Measurements from ENCODE around the gene HELZ.
"Not testable (repeated sequence)": the region's sequence is repeated elsewhere in the genome, so short reads cannot be mapped to it uniquely, and the experiment has no call there.

The HELZ gene

GRCh38 chr17:67109111-67109510, 135.9 kb downstream of the HELZ start:
- no peak for DNase-seq

GRCh38 chr17:67107811-67108775, 136.9 kb downstream of the HELZ start:
- DNase-seq = no peak

GRCh38 chr17:67107171-67107570, 137.8 kb downstream of the HELZ start:
- no peak for DNase-seq

- no peak for DNase-seq
Measured at GRCh38 chr17:67105213-67105612, 139.8 kb downstream of the HELZ start.

GRCh38 chr17:67104641-67105040, 140.4 kb downstream of the HELZ start:
- DNase-seq = not testable (repeated sequence)

- DNase-seq = no peak
Measured at GRCh38 chr17:67098006-67098405, 147.0 kb downstream of the HELZ start.

GRCh38 chr17:67096609-67097008, 148.4 kb downstream of the HELZ start:
- no peak for DNase-seq

GRCh38 chr17:67095803-67096202, 149.2 kb downstream of the HELZ start:
- no peak for DNase-seq

- DNase-seq = not testable (repeated sequence)
Measured at GRCh38 chr17:67095291-67095690, 149.7 kb downstream of the HELZ start.

GRCh38 chr17:67093348-67093747, 151.6 kb downstream of the HELZ start:
- no peak for DNase-seq

- not testable (repeated sequence) for DNase-seq
Measured at GRCh38 chr17:67092710-67093109, 152.3 kb downstream of the HELZ start.

GRCh38 chr17:67092291-67092690, 152.7 kb downstream of the HELZ start:
- no peak for DNase-seq

GRCh38 chr17:67090341-67090740, 154.7 kb downstream of the HELZ start:
- DNase-seq = no peak

- no peak for DNase-seq
Measured at GRCh38 chr17:67088639-67089038, 156.4 kb downstream of the HELZ start.

- DNase-seq = no peak
Measured at GRCh38 chr17:67085406-67085805, 159.6 kb downstream of the HELZ start.

- no peak for DNase-seq
Measured at GRCh38 chr17:67082107-67082506, 162.9 kb downstream of the HELZ start.

- DNase-seq = no peak
Measured at GRCh38 chr17:67080804-67081203, 164.2 kb downstream of the HELZ start.

- no peak for DNase-seq
Measured at GRCh38 chr17:67079491-67079890, 165.5 kb downstream of the HELZ start.

GRCh38 chr17:67078292-67078691, 166.7 kb downstream of the HELZ start:
- no peak for DNase-seq

- no peak for DNase-seq
Measured at GRCh38 chr17:67076290-67076689, 168.7 kb downstream of the HELZ start.

GRCh38 chr17:67074781-67075180, 170.2 kb downstream of the HELZ start:
- DNase-seq = no peak

- DNase-seq = no peak
Measured at GRCh38 chr17:67072885-67073284, 172.1 kb downstream of the HELZ start.

- DNase-seq = no peak
Measured at GRCh38 chr17:67071595-67071994, 173.4 kb downstream of the HELZ start.

GRCh38 chr17:67069603-67070136, 175.3 kb downstream of the HELZ start:
- no peak for DNase-seq

Measured in stimulated activated CD4-positive, alpha-beta T cell treated with anti-CD3 and anti-CD28 coated beads, Interleukin-4, amount 100 ng/mL, for 1 hour (primary cell).